NOMO-1 treated with DMSO at 0.1 percent for 48 hours (cell line): ENCODE data around the gene NOS1.
A peak's percentile ranks its signal among the peaks of the same experiment; 100 is the strongest.

Source experiments
- DNase-seq: peaks from one replicate; lab custom pipeline; 2025; ENCODE audit not compliant: unreplicated experiment; lab: John Stamatoyannopoulos, UW

Gene NOS1

GRCh38 chr12:117331691-117332090 is 29.7 kb downstream of the NOS1 start:
- DNase-seq = peak; percentile 44

- DNase-seq = no peak
Measured at GRCh38 chr12:117330441-117331113, 30.8 kb downstream of the NOS1 start.

GRCh38 chr12:117329756-117330155 is 31.7 kb downstream of the NOS1 start:
- DNase-seq = no peak

GRCh38 chr12:117328556-117329100 is 32.8 kb downstream of the NOS1 start:
- no peak for DNase-seq

- no peak for DNase-seq
Measured at GRCh38 chr12:117322428-117322827, 39.0 kb downstream of the NOS1 start.

GRCh38 chr12:117321572-117321971 is 39.9 kb downstream of the NOS1 start:
- DNase-seq = no peak

GRCh38 chr12:117318591-117318990 is 42.8 kb downstream of the NOS1 start:
- no peak for DNase-seq

- no peak for DNase-seq
Measured at GRCh38 chr12:117316336-117316735, 45.1 kb downstream of the NOS1 start.

GRCh38 chr12:117313926-117314325 is 47.5 kb downstream of the NOS1 start:
- peak; percentile 87 for DNase-seq

- DNase-seq = no peak
Measured at GRCh38 chr12:117312770-117313169, 48.7 kb downstream of the NOS1 start.

GRCh38 chr12:117309276-117309925 is 52.0 kb downstream of the NOS1 start:
- no peak for DNase-seq

- no peak for DNase-seq
Measured at GRCh38 chr12:117300174-117300573, 61.3 kb downstream of the NOS1 start.

GRCh38 chr12:117298648-117299225 is 62.7 kb downstream of the NOS1 start:
- no peak for DNase-seq

- DNase-seq = no peak
Measured at GRCh38 chr12:117298191-117298590, 63.2 kb downstream of the NOS1 start.

- no peak for DNase-seq
Measured at GRCh38 chr12:117294189-117294603, 67.2 kb downstream of the NOS1 start.

- DNase-seq = no peak
Measured at GRCh38 chr12:117293510-117293909, 67.9 kb downstream of the NOS1 start.

GRCh38 chr12:117292688-117293087 is 68.7 kb downstream of the NOS1 start:
- DNase-seq = no peak

- DNase-seq = no peak
Measured at GRCh38 chr12:117284140-117284539, 77.3 kb downstream of the NOS1 start.

- DNase-seq = no peak
Measured at GRCh38 chr12:117282490-117282889, 78.9 kb downstream of the NOS1 start.

GRCh38 chr12:117280019-117280680 is 81.3 kb downstream of the NOS1 start:
- DNase-seq = no peak

- no peak for DNase-seq
Measured at GRCh38 chr12:117279606-117280005, 81.8 kb downstream of the NOS1 start.

GRCh38 chr12:117277875-117278274 is 83.6 kb downstream of the NOS1 start:
- DNase-seq = no peak
